K562 (cell line): ENCODE measurements around the gene NDUFS3. TPM values are rescaled to one million over a fixed set of nuclear protein-coding genes. Genes with fewer than 3 reads are reported as not detected.

ENCODE experiments used
- ATAC-seq: fragments of 200-7000 bp; cut with Tn5 transposase; 3 replicates; pipeline ENCODE4 v1.9.1; 2020; ENCODE audit warnings: moderate library complexity
- BruUV-seq: library from RNA; stranded (reverse); fragments of 400-500 nt; replicated peaks from 2 replicates; lab custom pipeline; 2021; lab: Mats Ljungman, UMichigan
- CTCF ChIA-PET: fragments of 300-600 bp; formaldehyde crosslinking; extraction: SDS; loops from one replicate; lab custom pipeline; 2021; ENCODE audit warnings: low intra/inter-chr PET ratio; lab: Yijun Ruan, JAX
- POLR2A ChIA-PET: fragments of 300-600, 350-650 bp; sonication (Branson Sonifier 250); formaldehyde crosslinking; extraction: SDS; loops from one replicate; lab custom pipeline; 2021; ENCODE audit warnings: antibody characterized with exemption, inconsistent platforms; lab: Yijun Ruan, JAX
- DNase-seq, 4 experiments: peaks; one replicate each; pipeline versions ENCODE4 v3.0.0 to v3.0.0-alpha.2; 2011 to 2018; ENCODE audit warnings: low spot score in 3 of 4, mixed read lengths in 3 of 4; ENCODE audit errors: extremely low read depth in 1 of 4
- FAIRE-seq: peaks from 2 replicates; lab custom pipeline; 2011; peaks lifted over from hg19 to GRCh38; lab: Jason Lieb, UNC
- H2AFZ ChIP-seq: 2 replicates; pipeline ENCODE4 v1.6.0; 2011; ENCODE audit warnings: low read depth, low read length, control low read depth, inconsistent platforms
- H3K27ac ChIP-seq: fragments of 200-600 bp; 3 replicates; pipeline ENCODE4 v1.8.0; 2011; ENCODE audit warnings: low read depth, mild to moderate bottlenecking, control low read depth, inconsistent platforms, low read length, moderate library complexity, mixed read lengths; ENCODE audit errors: extremely low read depth
- H3K27me3 ChIP-seq, 2 experiments: fragments of 300-600 bp in 1 of 2; 2 replicates in 1 of 2; 3 replicates in 1 of 2; pipeline versions ENCODE4 v1.6.0 to v1.8.0; 2011; ENCODE audit warnings: inconsistent platforms in 2 of 2, low read length in 2 of 2, mild to moderate bottlenecking in 1 of 2, mixed read lengths in 1 of 2, moderate library complexity in 1 of 2; ENCODE audit not compliant: control insufficient read depth in 2 of 2, insufficient read depth in 2 of 2
- H3K36me3 ChIP-seq: fragments of 300-600 bp; 3 replicates; pipeline ENCODE4 v1.8.0; 2011; ENCODE audit warnings: mild to moderate bottlenecking, low read length, inconsistent platforms; ENCODE audit not compliant: control insufficient read depth, insufficient read depth
- H3K4me1 ChIP-seq, 2 experiments: fragments of 200-600 bp in 1 of 2; replicated peaks in 1 of 2; 2 replicates in 1 of 2; 3 replicates in 1 of 2; pipeline versions ENCODE4 v1.5.1 to v1.8.0; 2011; ENCODE audit warnings: inconsistent platforms in 2 of 2, low read length in 2 of 2, mild to moderate bottlenecking in 1 of 2, mixed read lengths in 1 of 2, moderate library complexity in 1 of 2; ENCODE audit not compliant: control insufficient read depth in 2 of 2, insufficient read depth in 2 of 2
- H3K4me2 ChIP-seq: 2 replicates; pipeline ENCODE4 v1.6.1; 2011; ENCODE audit warnings: low read length, control low read depth, inconsistent platforms, mixed read lengths; ENCODE audit not compliant: insufficient read depth
- H3K4me3 ChIP-seq: fragments of 200-600 bp; sonication (generic), shearing (Covaris generic); 2 replicates; pipeline ENCODE4 v1.5.1; 2016; ENCODE audit warnings: control low read depth, inconsistent platforms
- H3K79me2 ChIP-seq: fragments of 200-600 bp; 3 replicates; pipeline ENCODE4 v1.8.0; 2011; ENCODE audit warnings: low read length, inconsistent platforms; ENCODE audit not compliant: control insufficient read depth, insufficient read depth
- H3K9ac ChIP-seq, 2 experiments: 2 replicates each; pipeline versions ENCODE4 v1.6.0 to v1.6.1; 2011; ENCODE audit warnings: low read depth in 2 of 2, low read length in 2 of 2, control low read depth in 1 of 2, inconsistent platforms in 1 of 2, mild to moderate bottlenecking in 1 of 2, mixed read lengths in 1 of 2; ENCODE audit not compliant: insufficient read depth in 1 of 2
- H3K9me1 ChIP-seq: one replicate; pipeline ENCODE4 v1.6.0; 2011; ENCODE audit warnings: inconsistent platforms, mild to moderate bottlenecking, low read length, moderate library complexity; ENCODE audit not compliant: control insufficient read depth, insufficient read depth
- H3K9me3 ChIP-seq: replicated peaks from 2 replicates; pipeline ENCODE4 v1.5.1; 2011; ENCODE audit warnings: low read depth, low read length, inconsistent platforms; ENCODE audit not compliant: control insufficient read depth, insufficient read depth
- H4K20me1 ChIP-seq: replicated peaks from 2 replicates; pipeline ENCODE4 v1.6.1; 2011; ENCODE audit warnings: low read length, inconsistent platforms, mixed read lengths; ENCODE audit not compliant: control insufficient read depth, insufficient read depth
- CSDE1 ChIP-seq, 2 experiments: fragments of 450-650 bp; IDR thresholded peaks; 2 replicates each; pipeline ENCODE4 v1.6.1; 2016; ENCODE audit warnings: mild to moderate bottlenecking in 1 of 2
- CTBP1 ChIP-seq: fragments of 450-650 bp; IDR thresholded peaks from 2 replicates; pipeline ENCODE4 v1.6.1; 2016; ENCODE audit warnings: borderline replicate concordance
- DPF2 ChIP-seq: fragments of 450-650 bp; IDR thresholded peaks from 2 replicates; pipeline ENCODE4 v1.6.1; 2016
- EGR1 ChIP-seq: fragments of 450-650 bp; conservative IDR thresholded peaks from 2 replicates; pipeline ENCODE4 v1.6.1; 2017; ENCODE audit warnings: mild to moderate bottlenecking
- ERF ChIP-seq: fragments of 450-650 bp; formaldehyde crosslinking; IDR thresholded peaks from 2 replicates; pipeline ENCODE4 v1.4.0; 2020; ENCODE audit warnings: mild to moderate bottlenecking, mixed read lengths
- HMBOX1 ChIP-seq: sonication (generic); IDR thresholded peaks from 2 replicates; pipeline ENCODE4 v1.6.1; 2016
- POU5F1 ChIP-seq: fragments of 150-350 bp; IDR thresholded peaks from 2 replicates; pipeline ENCODE4 v1.6.1; 2014; ENCODE audit warnings: borderline replicate concordance, low read length, low read depth, mild to moderate bottlenecking; ENCODE audit not compliant: partially characterized antibody
- RUNX1 ChIP-seq: sonication (generic); IDR thresholded peaks from 2 replicates; pipeline ENCODE4 v1.6.1; 2016; ENCODE audit warnings: antibody characterized with exemption, low read depth
- SLC30A9 ChIP-seq: fragments of 250-450 bp; sonication (Bioruptor Pico); IDR thresholded peaks from 2 replicates; pipeline ENCODE4 v1.8.0; 2022; ENCODE audit warnings: mild to moderate bottlenecking, moderate library complexity
- TCF3 ChIP-seq: sonication (generic); formaldehyde crosslinking; IDR thresholded peaks from 2 replicates; pipeline ENCODE4 v1.4.0; 2020; ENCODE audit warnings: mild to moderate bottlenecking, missing genetic modification reagents
- ZBTB7A ChIP-seq: IDR thresholded peaks from 2 replicates; pipeline ENCODE4 v1.6.1; 2011; ENCODE audit warnings: low read depth, mild to moderate bottlenecking, low read length, moderate library complexity, borderline replicate concordance; ENCODE audit not compliant: control insufficient read depth
- WGBS: fragments of 100-300 bp; shearing (Covaris generic); methylation state at CpG from one replicate; pipeline ENCODE4 v1.1.6; 2016; ENCODE audit warnings: low coverage, mixed read lengths; ENCODE audit not compliant: insufficient coverage; ENCODE audit errors: missing lambda C conversion rate; 5-methylcytosine and 5-hydroxymethylcytosine counted together
- in situ Hi-C: fragments of 300-500 bp; cut with MboI; formaldehyde crosslinking; loops from 4 replicates; pipeline ENCODE4 v1.15.0; 2018; ENCODE audit warnings: inconsistent platforms, mixed read lengths
- intact Hi-C: fragments of 100-400 bp; cut with micrococcal nuclease; formaldehyde crosslinking; loops from 2 replicates; pipeline ENCODE4 v1.14.2; 2022
- polyA plus RNA-seq, 8 experiments: library from polyadenylated mRNA; depleted of rRNA in 4 of 8; stranded (reverse) in 5 of 8; unstranded in 3 of 8; fragments of >200 nt; fragmentation: Nextera tagmentation in 2 of 8; fragmentation: Illumina TruSeq in 1 of 8; extraction: Ambion mirVana in 2 of 8; extraction: Trizol in 1 of 8; gene quantifications; 2 replicates each; pipeline versions ENCODE4 v1.2.1 to v1.2.3, GENCODE V29; 2011 to 2014; ENCODE audit warnings: inconsistent platforms in 1 of 8, missing spikeins in 1 of 8
- total RNA-seq, 7 experiments: library from RNA; depleted of rRNA in 6 of 7; stranded (reverse); fragments of >200 nt in 6 of 7; fragmentation: Illumina TruSeq in 2 of 7; extraction: Trizol in 2 of 7; gene quantifications; 2 replicates each; pipeline versions ENCODE4 v1.2.1 to v1.2.3, GENCODE V29; 2011 to 2021; ENCODE audit warnings: low replicate concordance in 1 of 7
- TF ChIP-seq, protein P1 (sequence below): fragments of 250-450 bp; sonication (Bioruptor Pico); IDR thresholded peaks from 2 replicates; pipeline ENCODE4 v1.8.0; 2021; ENCODE audit warnings: mild to moderate bottlenecking, moderate library complexity
- TF ChIP-seq, protein P2 (sequence below): fragments of 250-450 bp; sonication (Bioruptor Pico); IDR thresholded peaks from 2 replicates; pipeline ENCODE4 v1.5.0; 2022; ENCODE audit warnings: mild to moderate bottlenecking
- TF ChIP-seq, protein P3 (sequence below): fragments of 450-650 bp; IDR thresholded peaks from 2 replicates; pipeline ENCODE4 v1.6.1; 2014; ENCODE audit warnings: low read depth, mild to moderate bottlenecking, moderate library complexity, borderline replicate concordance

The NDUFS3 gene
- total and polyA plus RNA-seq, 9 of the 15 experiments (the other 6 are each of a cell fraction or from before 2014, with no cell fraction given): 38.7 to 341 (median 194) TPM

DNA sequence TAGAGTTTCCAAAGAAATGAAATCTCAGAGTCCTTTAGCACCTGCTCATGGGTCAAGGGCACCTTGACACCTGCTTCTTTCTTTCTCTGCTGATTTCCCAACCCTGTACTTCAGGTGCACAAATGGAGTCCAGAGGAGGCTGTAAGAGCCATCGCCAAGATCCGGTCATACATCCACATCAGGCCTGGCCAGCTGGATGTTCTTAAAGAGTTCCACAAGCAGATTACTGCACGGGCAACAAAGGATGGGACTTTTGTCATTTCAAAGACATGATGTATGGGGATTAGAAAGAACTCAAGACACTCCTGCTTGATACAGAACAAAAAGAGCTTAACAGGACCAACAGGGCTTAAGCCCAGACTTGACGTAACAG is 7.5 kb upstream of the NDUFS3 start (continued):
- TF ChIP-seq CSDE1 (IDR thresholded peaks at IDR 0.05): no peak
- TF ChIP-seq EGR1: no peak
- no peak for TF ChIP-seq DPF2
- TF ChIP-seq HMBOX1: no peak
- TF ChIP-seq RUNX1: no peak
- TF ChIP-seq SLC30A9 (CRISPR knock-in tag): no peak
- TF ChIP-seq, all 486 proteins: peak for 0

GRCh38 chr11:47571895-47572294 is 7.0 kb upstream of the NDUFS3 start:
- FAIRE-seq (no peak), ATAC-seq (no peak), DNase-seq (peak in 2 of 4 experiments; percentile 7)
- H2AFZ ChIP-seq: no peak overlapping the region
- POLR2A ChIA-PET: interaction anchor here (1.1 kb wide), 1 partner anchor 23 kb away, joined by 3 read pairs; no protein-coding TSS in a partner anchor
- intact Hi-C loops: no loop called here
- no peaks in the 10 kb centered on the region for H3K27me3 ChIP-seq
- peaks cover 23% of the 10 kb centered on the region for H3K79me2 ChIP-seq
- peaks cover 74% of the 10 kb centered on the region; the same call in 2 of the 3 replicates for H3K36me3 ChIP-seq
- no peaks in the 10 kb centered on the region for H3K9me3 ChIP-seq
- H3K4me2 ChIP-seq: no peak overlapping the region
- H4K20me1 ChIP-seq: no peaks in the 10 kb centered on the region
- H3K4me3 ChIP-seq: no peak overlapping the region
- in situ Hi-C loops: no loop called here
- H3K9me1 ChIP-seq: no peaks in the 10 kb centered on the region
- no peak overlapping the region for H3K27ac ChIP-seq
- no TSS peak for BruUV-seq
- 85% methylated on average over 1 of the region's 1 CpG for WGBS
- peaks cover 1 to 4% of the 10 kb centered on the region in 2 experiments; a peak in 2 of 5 replicates for H3K4me1 ChIP-seq
- no peak overlapping the region for H3K9ac ChIP-seq
- CTCF ChIA-PET: no interaction called here
- TF ChIP-seq, protein P1, sequence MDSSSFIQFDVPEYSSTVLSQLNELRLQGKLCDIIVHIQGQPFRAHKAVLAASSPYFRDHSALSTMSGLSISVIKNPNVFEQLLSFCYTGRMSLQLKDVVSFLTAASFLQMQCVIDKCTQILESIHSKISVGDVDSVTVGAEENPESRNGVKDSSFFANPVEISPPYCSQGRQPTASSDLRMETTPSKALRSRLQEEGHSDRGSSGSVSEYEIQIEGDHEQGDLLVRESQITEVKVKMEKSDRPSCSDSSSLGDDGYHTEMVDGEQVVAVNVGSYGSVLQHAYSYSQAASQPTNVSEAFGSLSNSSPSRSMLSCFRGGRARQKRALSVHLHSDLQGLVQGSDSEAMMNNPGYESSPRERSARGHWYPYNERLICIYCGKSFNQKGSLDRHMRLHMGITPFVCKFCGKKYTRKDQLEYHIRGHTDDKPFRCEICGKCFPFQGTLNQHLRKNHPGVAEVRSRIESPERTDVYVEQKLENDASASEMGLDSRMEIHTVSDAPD: no peak
- TF ChIP-seq ERF (no peak), POU5F1 (no peak), TCF3 (CRISPR knock-in tag) (no peak), CTBP1 (no peak), ZBTB7A (no peak)
- TF ChIP-seq, protein P2, sequence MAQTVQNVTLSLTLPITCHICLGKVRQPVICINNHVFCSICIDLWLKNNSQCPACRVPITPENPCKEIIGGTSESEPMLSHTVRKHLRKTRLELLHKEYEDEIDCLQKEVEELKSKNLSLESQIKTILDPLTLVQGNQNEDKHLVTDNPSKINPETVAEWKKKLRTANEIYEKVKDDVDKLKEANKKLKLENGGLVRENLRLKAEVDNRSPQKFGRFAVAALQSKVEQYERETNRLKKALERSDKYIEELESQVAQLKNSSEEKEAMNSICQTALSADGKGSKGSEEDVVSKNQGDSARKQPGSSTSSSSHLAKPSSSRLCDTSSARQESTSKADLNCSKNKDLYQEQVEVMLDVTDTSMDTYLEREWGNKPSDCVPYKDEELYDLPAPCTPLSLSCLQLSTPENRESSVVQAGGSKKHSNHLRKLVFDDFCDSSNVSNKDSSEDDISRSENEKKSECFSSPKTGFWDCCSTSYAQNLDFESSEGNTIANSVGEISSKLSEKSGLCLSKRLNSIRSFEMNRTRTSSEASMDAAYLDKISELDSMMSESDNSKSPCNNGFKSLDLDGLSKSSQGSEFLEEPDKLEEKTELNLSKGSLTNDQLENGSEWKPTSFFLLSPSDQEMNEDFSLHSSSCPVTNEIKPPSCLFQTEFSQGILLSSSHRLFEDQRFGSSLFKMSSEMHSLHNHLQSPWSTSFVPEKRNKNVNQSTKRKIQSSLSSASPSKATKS: no peak
- TF ChIP-seq, protein P3, sequence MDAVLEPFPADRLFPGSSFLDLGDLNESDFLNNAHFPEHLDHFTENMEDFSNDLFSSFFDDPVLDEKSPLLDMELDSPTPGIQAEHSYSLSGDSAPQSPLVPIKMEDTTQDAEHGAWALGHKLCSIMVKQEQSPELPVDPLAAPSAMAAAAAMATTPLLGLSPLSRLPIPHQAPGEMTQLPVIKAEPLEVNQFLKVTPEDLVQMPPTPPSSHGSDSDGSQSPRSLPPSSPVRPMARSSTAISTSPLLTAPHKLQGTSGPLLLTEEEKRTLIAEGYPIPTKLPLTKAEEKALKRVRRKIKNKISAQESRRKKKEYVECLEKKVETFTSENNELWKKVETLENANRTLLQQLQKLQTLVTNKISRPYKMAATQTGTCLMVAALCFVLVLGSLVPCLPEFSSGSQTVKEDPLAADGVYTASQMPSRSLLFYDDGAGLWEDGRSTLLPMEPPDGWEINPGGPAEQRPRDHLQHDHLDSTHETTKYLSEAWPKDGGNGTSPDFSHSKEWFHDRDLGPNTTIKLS: no peak
